Nephron (organoid): ENCODE results near the gene ITPK1.

Source experiments
- H3K27ac Mint-ChIP-seq, 3 experiments: 2 replicates each; pipeline ENCODE4 v1.8.0; 2020; ENCODE audit warnings: mixed read lengths in 3 of 3, mild to moderate bottlenecking in 2 of 3, moderate library complexity in 1 of 3
- H3K27me3 Mint-ChIP-seq: 2 replicates; pipeline ENCODE4 v1.8.0; 2021; ENCODE audit warnings: low read depth, mild to moderate bottlenecking, moderate library complexity, mixed read lengths
- H3K36me3 Mint-ChIP-seq: 2 replicates; pipeline ENCODE4 v1.8.0; 2020; ENCODE audit warnings: low read depth, mixed read lengths
- H3K4me1 Mint-ChIP-seq: 2 replicates; pipeline ENCODE4 v1.8.0; 2020; ENCODE audit warnings: mixed read lengths
- H3K4me3 Mint-ChIP-seq, 3 experiments: 2 replicates each; pipeline ENCODE4 v1.8.0; 2020; ENCODE audit warnings: mild to moderate bottlenecking in 3 of 3, mixed read lengths in 3 of 3, moderate library complexity in 2 of 3
- H3K9me3 Mint-ChIP-seq: 2 replicates; pipeline ENCODE4 v1.8.0; 2020; ENCODE audit warnings: mixed read lengths
- TF ChIP-seq, protein P1 (sequence below), 3 experiments: fragments of 200-600 bp; sonication (generic); IDR thresholded peaks; one replicate each; pipeline ENCODE4 v1.5.0; 2021; ENCODE audit warnings: antibody characterized with exemption in 3 of 3; ENCODE audit not compliant: unreplicated experiment in 3 of 3

The ITPK1 gene

DNA sequence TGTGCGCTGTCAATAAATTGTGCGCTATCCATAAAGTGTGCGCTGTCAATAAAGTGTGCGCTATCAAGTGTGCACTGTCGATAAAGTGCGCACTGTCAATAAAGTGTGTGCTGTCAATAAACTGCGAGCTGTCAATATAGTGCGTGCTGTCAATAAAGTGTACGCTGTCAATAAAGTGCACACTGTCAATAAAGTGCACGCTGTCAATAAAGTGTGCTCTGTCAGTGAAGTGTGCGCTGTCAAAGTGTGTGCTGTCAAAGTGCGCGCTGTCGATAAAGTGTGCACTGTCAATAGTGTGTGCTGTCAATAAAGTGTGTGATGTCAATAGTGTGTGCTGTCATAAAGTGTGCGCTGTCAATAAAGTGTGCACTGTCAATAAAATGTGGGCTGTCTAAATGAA, 195.7 kb downstream of the ITPK1 start:
- TF ChIP-seq, protein P1, sequence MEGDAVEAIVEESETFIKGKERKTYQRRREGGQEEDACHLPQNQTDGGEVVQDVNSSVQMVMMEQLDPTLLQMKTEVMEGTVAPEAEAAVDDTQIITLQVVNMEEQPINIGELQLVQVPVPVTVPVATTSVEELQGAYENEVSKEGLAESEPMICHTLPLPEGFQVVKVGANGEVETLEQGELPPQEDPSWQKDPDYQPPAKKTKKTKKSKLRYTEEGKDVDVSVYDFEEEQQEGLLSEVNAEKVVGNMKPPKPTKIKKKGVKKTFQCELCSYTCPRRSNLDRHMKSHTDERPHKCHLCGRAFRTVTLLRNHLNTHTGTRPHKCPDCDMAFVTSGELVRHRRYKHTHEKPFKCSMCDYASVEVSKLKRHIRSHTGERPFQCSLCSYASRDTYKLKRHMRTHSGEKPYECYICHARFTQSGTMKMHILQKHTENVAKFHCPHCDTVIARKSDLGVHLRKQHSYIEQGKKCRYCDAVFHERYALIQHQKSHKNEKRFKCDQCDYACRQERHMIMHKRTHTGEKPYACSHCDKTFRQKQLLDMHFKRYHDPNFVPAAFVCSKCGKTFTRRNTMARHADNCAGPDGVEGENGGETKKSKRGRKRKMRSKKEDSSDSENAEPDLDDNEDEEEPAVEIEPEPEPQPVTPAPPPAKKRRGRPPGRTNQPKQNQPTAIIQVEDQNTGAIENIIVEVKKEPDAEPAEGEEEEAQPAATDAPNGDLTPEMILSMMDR (IDR thresholded peaks at IDR 0.05; ENCODE audit: unreplicated experiment in 3 of 3) = no peak
- peaks cover 6% of the 10 kb centered on the region for H3K4me1 Mint-ChIP-seq
- no peaks in the 10 kb centered on the region for H3K9me3 Mint-ChIP-seq
- H3K4me3 Mint-ChIP-seq = no peak overlapping the region
- H3K27ac Mint-ChIP-seq = no peak overlapping the region
- peaks cover 83% of the 10 kb centered on the region for H3K27me3 Mint-ChIP-seq
- H3K36me3 Mint-ChIP-seq = no peaks in the 10 kb centered on the region

- Mint-ChIP-seq H3K27me3 (peaks cover 72% of the 10 kb centered on the region), H3K27ac (no peak overlapping the region), H3K4me3 (no peak overlapping the region), H3K36me3 (no peaks in the 10 kb centered on the region), H3K9me3 (peaks cover 3% of the 10 kb centered on the region), H3K4me1 (peaks cover 6% of the 10 kb centered on the region)
- TF ChIP-seq, protein P1 (IDR thresholded peaks at IDR 0.05; ENCODE audit: unreplicated experiment in 3 of 3) = no peak
Observed at GRCh38 chr14:92917956-92918355, 197.8 kb downstream of the ITPK1 start.

DNA sequence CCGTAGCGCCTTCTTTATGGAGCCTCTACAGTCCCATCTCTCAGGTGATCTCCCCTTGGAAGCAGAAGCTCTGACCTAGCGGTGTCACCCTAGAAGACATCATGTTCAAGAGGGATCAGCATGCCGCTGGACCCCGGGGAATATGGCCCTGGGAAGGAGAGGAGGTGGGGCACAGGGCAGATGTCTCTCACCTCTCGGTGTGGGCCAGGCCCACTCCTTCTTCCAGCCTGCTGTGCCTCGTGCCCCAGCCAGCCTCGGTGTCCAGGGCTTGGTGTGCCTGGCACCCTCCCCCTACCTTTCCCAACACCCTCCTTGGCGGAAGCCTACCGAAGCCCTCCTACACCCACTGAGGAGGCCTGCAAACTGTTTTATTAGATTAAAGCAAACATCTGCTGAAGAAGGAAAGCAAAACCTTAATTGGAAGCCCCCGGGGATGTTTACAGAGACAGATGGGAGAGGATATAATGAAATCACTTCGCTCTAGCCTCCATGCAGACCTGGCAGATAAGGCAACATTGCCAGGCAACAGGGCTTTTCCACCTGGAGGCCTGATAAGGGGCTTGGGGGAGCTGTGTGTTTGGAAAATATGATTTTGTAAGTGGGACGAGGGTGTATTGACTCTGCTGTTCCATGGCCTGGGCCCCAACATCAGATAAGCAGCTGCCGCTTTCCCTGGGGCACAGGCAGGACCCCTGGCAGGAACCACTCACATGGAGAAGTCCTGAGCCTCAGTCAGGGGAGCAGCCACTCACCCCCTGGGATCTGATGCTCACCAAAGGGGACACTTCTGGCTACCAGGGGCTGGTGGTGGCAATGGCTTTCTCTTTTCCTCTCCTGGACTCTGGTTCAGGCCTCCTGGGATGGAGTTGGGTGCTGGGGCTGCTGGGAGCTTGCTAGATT, 198.4 kb downstream of the ITPK1 start:
- H3K27ac Mint-ChIP-seq = no peak overlapping the region
- H3K4me1 Mint-ChIP-seq = peaks cover 1% of the 10 kb centered on the region

DNA sequence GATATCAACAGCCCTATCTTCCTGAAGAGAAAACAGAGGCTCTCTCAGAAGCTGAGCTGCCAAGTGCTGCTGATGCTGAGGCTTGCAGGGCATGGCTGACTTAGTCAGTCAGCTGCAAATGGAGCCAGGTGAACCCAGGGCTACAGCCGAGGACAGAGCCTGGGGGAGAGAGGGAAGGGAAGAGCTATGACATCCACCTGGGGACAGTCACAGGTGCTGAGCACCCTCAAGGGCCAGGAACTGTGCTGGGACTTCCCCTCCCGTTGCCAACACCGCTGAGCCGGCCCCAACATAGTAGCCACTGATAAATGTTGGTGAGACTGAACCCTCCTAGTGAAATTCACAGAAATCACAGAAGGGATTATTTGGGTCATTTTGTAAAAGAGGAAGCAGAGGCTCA, 199.5 kb downstream of the ITPK1 start:
- Mint-ChIP-seq H3K27ac (no peak overlapping the region), H3K9me3 (peaks cover 3% of the 10 kb centered on the region), H3K4me1 (no peaks in the 10 kb centered on the region), H3K4me3 (no peak overlapping the region), H3K27me3 (peaks cover 56% of the 10 kb centered on the region), H3K36me3 (no peaks in the 10 kb centered on the region)
- TF ChIP-seq, protein P1 (IDR thresholded peaks at IDR 0.05; ENCODE audit: unreplicated experiment in 3 of 3) = no peak

More for the DNA sequence above, 198.4 kb downstream of the ITPK1 start:
- Mint-ChIP-seq H3K27me3 (peaks cover 67% of the 10 kb centered on the region), H3K36me3 (no peaks in the 10 kb centered on the region), H3K9me3 (peaks cover 3% of the 10 kb centered on the region), H3K4me3 (no peak overlapping the region)
- TF ChIP-seq, protein P1 (IDR thresholded peaks at IDR 0.05; ENCODE audit: unreplicated experiment in 3 of 3) = no peak

GRCh38 chr14:92914087-92914656, 201.6 kb downstream of the ITPK1 start:
- Mint-ChIP-seq H3K4me1 (no peaks in the 10 kb centered on the region), H3K36me3 (no peaks in the 10 kb centered on the region), H3K9me3 (peaks cover 3% of the 10 kb centered on the region), H3K4me3 (no peak overlapping the region), H3K27me3 (peaks cover 36% of the 10 kb centered on the region), H3K27ac (no peak overlapping the region)
- TF ChIP-seq, protein P1 (IDR thresholded peaks at IDR 0.05; ENCODE audit: unreplicated experiment in 3 of 3) = no peak
